Stimulated activated CD4-positive, alpha-beta T cell treated with anti-CD3 and anti-CD28 coated beads, Interleukin-12 subunit alpha, Interleukin-12 subunit beta, amount 100 ng/mL, for 4 hours (primary cell): Measurements from ENCODE around the gene PKNOX2.
"Not testable (repeated sequence)": the region's sequence is repeated elsewhere in the genome, so short reads cannot be mapped to it uniquely, and the experiment has no call there.

Source experiments
- DNase-seq: peaks from one replicate; pipeline ENCODE4 v3.0.0-alpha.2; 2020

PKNOX2 gene

DNA sequence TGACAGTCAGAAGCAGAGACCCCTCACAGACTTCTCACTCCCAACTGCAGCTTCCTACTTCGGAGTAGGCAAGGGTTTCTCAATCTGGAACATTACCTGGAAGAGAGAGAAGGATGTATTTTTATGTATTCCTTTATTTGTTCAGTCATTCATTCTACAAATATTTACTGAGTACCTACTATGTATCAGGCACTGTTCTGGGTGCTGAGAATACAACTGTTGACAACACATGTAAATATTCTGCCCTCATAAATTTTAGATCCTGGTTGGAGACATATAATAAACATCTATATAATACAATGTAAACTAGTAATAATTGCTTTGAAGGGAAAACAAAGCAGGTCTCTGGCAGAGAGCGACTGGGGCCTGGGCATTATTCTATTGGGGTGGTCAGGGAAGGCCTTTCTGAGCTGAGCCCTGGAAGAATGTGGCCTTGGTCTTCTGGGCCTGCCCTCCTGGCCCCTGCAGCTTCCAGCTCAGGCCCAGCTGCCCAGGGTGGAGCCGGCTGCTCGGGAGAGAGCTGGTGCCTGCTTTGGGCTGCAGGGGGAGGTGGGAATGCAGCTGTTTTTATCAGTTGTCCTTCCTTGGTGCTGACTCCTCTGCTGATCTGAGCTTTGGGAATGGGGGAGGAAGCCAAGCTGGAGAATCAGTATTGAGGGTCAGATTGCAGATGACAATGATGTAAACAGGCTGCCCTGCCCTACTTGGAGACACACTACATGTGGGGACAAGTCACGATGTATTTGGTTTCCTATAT lies 46.8 kb downstream of the PKNOX2 start:
- DNase-seq: no peak

DNA sequence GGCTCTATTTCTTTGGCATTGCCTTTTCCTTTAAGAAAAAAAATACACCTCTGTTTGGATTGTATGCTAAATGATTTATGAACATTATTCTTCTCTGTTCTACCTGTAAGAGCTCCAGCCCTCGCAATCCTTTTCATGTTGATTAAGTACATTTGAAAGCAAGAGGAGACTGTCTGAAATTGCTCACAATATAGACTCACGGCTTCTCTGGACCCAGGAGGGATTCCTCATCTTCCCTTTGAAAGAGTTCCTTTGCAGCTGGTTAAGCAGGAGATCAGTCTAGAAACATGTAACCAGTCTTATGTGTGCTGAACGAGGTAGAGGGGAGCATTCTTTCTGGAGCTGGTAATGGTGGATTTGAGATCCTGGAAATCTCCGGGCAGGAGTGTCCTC lies 47.4 kb downstream of the PKNOX2 start:
- no peak for DNase-seq

DNA sequence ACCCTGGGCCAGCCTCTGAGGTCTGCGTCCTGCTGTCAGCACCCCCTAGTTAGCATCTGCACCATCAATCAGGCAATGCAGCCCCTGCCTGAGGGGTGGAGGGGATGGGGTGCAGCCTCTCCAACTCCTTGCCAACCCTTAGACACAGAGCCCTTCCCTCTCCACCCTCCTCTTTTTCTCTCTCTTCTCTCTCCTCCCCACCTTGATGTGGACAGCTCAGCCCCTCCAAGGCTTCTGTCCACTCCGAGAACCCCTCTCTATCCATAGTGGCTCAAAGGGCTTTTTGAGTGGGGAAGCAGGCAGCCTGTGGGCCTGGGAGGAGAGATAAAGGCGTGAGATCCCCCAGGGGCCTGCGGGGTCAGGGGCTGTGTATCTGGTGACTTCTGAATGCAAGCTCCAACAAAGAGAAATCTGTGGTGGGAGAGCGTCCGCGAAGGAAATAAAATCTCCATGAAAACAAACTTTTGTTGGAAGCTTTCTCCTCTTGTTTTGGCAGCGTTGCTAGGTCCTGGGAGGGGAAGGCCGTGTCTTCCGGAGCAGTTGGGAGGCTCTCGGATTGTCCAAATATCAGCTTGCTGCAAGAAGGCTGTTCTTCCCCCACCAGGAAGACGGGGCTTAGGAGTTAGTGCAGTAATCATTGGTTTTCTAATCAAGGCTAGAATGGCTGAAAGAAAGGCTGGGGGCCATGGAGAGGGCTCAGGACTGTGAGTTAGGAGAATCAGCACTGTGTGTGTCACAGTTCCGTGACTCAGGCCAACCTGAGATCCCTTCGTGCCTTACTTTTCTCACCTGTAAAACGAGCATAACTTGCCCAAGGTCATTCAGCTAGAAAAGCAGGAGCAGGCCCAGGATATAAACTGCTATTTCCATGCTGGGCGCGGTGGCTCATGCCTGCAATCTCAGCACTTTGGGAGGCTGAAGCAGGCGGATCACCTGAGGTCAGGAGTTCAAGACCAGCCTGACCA lies 50.3 kb downstream of the PKNOX2 start:
- DNase-seq: no peak

DNA sequence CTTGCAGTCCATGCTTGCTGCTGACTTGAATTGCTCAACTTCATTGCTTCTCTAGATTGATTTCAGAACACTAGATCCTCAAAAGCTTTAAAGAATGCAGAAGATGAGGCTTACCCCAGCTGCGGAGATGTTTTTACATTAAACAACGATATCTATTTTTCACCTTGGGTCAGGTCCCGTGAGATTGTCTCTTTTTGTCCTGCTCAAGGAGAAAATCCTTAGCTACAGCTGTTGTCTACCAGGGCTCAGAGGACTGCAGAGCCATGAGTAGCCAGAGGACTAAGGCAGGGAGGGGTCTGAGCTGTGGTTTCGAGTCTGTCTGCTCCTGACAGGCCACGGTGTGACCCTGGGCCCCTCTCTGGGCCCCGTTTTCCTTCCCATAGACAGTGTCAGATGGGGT lies 51.4 kb downstream of the PKNOX2 start:
- no peak for DNase-seq

DNA sequence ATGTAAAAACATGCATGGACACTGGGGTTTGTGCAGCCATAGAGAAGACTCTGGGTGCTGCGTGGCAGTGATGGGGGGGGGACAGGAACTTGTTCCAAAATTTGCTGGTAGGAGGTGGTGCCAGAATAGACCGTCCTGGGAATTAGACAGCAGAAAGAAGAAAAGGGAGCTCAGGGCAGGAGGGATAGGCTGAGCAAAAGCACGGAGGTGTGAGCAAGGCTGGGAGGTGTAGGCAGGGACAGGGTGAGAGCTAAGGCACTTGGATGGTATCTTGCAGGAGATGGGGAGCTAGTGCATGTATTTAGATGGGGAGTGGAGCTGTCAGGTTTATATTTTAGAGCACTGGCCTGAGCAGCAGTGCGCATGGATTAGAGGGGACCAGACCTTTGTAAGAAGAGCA lies 53.8 kb downstream of the PKNOX2 start:
- DNase-seq: no peak

DNA sequence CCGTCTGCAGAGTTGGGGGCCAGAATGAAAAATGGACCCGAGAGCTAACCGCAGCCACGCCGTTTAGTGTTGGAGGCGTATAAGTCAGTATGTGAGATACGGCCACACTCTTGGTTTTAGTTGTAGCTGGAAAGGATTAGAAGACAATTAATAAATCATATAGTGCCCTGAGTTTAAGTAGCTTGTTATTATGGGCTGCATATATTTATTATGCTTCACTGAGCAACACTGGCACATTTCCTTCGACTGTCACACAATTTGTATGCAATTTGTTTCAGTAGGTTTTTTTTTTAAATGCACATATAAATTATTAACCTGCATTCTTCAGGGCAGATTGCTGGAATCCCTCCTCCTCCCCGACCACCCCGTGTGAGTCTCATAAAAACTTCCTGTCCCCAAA lies 56.9 kb downstream of the PKNOX2 start:
- no peak for DNase-seq

DNA sequence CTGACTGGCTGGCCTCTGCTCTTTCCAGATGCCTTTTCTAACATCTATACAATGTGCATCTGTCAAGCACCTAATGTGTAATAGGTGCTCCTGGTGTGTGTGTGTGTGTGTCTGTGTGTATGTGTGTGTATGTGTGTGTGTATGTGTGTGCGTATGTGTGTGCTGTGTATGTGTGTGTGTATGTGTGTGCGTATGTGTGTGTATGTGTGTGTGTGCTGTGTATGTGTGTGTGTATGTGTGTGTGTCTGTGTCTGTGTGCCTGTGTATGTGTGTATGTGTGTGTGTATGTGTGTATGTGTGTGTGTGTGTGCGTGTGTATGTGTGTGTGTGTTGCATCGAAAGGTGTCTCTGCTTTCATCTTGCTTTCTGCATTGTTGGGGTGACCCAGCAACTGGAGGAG lies 57.9 kb downstream of the PKNOX2 start:
- DNase-seq: no peak

DNA sequence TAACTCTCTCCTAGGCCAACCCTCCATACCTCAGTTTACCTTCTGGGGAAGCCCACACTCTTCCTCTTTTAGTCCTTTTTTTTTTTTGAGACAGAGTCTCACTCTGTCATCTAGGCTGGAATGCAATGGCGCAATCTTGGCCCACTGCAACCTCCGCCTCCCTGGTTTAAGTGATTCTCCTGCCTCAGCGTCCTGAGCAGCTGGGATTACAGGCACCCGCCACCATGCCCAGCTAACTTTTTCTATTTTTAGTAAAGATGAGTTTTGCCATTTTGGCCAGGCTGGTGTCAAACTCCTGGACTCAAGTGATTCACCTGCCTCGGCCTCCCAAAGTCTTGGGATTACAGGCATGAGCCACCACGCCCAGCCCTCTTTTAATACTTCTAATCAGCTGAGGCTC lies 58.6 kb downstream of the PKNOX2 start:
- not testable (repeated sequence) for DNase-seq

DNA sequence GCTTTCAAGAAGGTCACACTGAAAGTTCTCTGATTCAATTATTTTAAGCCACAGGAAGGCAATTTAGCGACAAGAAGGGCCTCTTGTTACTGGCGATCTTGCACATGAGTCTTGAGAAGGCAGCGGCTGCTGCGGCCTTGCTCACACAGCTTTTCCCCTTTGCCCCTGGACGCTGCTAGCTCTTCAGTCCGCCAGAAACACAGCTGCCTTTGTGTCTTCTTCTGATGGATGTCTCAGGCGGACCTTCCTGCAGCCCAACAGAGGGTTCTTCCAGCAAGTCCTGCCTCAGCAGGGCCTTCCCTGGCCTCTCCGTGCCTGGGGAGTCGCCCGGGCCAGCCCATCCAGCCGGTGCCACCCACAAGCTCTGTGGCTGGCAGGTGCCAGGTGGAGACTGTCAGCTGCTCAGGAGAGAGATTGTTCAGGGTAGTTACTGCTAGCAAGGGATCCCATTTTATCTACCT lies 59.4 kb downstream of the PKNOX2 start:
- no peak for DNase-seq

DNA sequence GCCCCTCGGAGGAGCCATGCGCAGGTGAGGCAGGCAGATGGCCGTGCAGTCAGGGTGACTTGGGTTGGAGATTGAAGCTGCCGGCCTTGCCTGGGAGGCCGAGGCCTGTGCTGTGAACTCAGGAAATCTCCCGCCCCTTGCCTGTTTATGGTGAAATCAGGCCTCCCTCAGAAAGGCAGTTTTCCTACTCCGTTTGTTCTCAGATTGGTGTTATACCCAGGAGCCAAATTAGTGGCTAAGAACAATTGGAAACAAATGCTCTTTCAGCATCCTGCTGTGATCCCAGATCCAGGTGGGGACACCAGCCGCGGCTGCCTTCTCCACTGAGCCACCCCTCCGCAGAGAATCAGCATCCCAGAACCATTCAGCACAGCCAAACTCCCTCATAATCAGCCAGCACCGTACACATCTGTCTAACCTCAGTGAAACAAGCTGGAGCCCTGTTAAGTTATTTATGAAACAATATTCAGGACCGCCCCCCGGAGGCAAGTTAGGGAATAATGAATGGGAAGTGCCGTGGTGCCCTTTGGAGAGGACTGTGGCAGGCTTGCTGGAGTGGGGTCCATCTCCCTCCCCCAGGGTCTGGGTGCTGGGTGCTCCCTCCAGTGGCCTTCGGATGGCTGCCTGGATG lies 60.0 kb downstream of the PKNOX2 start:
- DNase-seq: no peak

DNA sequence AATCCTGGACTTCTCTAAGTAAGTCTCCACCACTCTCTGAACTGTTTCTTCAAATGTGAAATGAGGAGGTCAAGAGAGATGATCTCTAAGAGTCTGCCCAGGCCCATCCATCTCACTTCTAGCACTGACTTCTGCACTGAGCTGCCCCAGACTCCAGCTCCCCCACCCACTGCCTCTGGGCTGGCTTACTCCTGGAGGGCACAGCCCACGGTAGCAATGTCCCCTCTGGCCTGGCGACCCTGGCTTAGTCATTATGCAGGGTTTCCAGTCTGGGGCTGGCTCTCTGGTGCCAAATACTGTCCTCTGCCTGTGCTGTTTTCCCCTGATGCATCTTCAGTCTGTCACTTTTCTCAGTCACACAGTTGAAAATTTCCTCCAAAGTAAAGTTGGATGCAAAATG lies 60.9 kb downstream of the PKNOX2 start:
- no peak for DNase-seq

DNA sequence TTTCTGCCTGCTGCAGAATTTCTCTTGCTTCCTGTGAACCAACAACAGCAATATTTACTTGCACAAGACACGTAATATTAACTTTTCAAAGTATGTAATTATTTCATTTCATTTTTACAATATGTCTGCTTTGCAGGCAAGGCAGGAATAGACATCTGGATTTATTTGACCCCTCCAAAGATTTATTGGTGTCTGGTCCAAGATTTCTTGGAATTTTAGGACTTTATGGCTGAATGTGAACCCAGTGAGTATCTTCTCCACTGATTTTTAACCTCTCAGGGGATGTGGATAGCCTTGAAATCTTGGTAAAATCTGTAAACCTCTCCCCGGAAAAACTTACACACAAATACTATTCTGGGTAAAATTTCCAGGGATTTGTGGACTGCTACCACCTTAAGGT lies 61.5 kb downstream of the PKNOX2 start:
- DNase-seq: no peak

DNA sequence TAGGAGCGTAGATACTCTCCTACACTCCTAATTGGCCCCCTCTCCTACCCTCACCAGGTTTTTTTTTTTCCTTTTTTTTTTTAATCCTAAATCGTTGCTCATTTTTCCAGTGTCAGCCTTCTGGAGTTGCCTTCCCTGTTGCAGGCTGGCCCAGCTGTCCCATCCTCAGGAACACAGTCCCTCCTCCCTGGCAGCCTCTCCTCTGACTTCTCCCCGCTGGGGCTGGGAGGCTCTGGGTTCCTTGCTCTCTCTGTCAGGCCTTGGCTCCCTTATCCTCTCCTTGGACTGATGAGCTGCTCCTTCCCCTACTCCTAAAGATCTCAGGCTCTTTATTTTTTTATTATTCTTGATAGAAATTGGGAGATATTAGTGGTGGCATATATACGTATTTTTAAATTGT lies 62.2 kb downstream of the PKNOX2 start:
- DNase-seq: no peak

DNA sequence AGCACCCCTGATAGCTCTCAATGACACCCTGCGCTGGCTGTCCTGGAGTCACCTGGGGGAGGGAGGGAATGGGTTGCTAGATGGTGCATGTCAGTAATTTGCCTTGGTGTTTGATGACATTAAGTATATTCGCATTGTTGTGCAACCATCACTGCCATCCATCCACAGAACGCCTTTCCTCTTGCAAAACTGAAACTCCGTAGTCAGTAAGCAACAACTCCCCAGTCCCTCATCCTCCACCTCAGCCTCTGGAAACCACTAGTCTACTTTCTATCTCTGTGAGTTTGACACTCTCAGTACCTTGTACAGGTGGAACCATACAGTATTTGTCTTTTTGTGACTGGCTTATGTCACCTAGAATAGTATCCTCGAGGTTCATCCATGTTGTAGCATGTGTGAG lies 62.6 kb downstream of the PKNOX2 start:
- DNase-seq: no peak

DNA sequence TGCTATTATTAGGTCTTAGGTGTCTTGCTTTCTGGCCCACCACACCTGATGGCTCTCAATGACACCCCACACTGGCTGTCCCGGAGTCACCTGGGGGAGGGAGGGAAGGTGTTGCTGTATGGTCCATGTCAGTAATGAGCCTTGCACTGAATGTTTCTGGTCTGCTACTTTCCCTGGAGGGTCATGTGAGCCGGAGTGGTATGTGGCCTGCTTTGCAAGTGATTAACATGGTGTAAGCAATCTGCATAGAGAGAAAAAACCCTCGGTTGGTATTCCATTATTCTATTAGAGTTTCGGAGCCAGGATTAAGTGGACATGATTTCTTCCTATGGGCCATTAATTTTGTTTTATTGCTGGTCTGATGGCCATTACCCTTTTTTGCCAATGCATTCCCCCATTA lies 63.9 kb downstream of the PKNOX2 start:
- DNase-seq: no peak

DNA sequence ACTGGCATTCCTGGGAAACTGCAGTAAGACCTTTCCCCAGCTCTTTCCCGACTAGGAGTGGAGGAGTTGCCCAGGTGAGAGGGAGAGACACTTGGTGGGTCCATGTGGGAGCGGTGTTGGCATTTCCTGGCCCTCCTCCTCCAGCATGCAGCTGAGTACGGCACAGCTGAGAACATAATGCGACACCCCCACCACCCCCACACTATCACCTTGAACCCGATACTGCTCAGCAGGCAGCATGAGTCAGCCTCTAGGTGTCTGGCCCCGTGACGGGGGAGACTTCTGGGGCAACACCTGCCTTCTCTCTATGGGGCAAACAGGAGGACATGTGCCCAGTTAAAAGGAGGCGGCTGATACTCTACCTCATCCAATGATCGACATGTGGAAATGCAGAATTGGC lies 64.4 kb downstream of the PKNOX2 start:
- no peak for DNase-seq

DNA sequence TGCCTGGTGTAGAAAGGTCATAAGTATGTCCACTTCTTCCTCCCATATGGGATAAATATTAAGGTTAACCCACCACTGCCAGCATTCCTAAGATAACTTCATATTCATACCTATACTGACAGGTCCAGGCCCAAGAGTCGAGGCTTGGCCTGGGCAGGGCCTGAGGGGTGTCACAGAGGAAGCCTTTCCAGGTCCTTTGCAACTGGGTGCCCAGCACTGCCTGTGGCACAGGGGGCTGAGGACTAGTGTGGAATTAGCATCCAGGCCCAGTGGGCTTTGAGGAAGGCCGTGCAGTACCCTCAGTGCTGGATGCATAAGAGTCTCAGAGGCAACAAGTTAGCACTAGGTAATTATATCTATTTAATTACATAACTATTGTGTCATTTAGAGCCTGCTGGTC lies 65.4 kb downstream of the PKNOX2 start:
- no peak for DNase-seq

DNA sequence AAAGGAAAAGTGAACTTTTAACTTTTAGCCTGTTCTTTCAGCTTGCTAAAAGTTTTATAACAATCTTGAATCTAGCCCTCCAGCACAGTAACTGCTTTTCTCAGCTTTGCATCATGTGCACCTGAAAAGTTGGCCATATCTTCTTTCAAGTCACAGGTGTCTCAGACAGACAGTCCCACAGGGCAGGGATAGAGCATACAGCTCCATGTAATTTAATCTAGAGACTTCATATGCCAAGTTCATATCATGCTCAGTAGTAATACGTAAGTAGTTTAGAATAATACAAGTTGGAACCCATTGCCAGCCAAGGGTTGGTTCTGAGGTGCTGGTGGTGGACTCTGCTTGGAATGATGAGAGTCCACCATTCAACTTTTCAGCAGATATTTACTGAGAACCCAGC lies 68.6 kb downstream of the PKNOX2 start:
- no peak for DNase-seq

DNA sequence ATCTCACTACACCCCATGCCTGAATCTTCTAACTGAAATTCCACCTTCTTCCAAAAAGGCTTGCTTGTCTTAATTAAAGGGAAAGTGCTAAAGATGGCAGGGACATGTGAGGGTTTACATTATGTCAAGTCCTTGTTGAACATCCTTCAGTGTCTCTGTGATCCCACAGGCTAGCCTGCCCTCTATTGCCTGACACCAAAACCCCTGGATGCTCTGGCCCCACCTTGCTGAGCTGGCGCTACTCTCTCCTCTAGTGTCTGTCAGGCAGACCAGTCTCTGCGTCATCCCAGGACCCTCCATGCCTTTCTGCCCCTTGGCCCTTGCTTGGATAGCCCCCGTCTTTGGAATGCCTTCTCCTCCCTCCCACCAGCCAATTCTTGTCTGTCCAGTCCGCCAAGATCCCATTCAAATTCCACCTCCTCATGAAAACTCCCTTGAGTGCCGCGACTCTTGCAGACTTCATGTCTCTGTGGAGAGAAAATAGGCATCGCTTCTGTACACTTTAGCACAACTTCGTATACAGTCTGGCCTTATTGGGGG lies 69.3 kb downstream of the PKNOX2 start:
- DNase-seq: no peak

DNA sequence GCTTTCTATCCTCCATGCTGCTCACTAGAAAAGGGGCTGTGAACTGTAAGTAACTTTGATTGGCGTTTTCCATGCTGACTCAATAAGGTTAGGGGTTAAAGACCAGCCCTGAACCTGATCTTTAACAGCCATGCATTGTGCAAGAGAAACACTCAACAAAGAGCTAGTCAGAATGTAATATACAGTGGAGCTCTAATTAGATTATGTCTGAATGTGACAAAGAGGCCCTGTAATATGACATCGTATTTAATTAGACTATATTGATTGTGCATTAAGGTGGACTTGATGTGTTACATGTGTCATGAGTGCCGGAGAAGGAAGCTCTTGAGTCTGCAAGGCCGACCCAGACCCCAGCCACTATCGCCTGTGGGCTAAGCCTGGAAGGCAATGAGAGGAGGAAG lies 70.5 kb downstream of the PKNOX2 start:
- no peak for DNase-seq

DNA sequence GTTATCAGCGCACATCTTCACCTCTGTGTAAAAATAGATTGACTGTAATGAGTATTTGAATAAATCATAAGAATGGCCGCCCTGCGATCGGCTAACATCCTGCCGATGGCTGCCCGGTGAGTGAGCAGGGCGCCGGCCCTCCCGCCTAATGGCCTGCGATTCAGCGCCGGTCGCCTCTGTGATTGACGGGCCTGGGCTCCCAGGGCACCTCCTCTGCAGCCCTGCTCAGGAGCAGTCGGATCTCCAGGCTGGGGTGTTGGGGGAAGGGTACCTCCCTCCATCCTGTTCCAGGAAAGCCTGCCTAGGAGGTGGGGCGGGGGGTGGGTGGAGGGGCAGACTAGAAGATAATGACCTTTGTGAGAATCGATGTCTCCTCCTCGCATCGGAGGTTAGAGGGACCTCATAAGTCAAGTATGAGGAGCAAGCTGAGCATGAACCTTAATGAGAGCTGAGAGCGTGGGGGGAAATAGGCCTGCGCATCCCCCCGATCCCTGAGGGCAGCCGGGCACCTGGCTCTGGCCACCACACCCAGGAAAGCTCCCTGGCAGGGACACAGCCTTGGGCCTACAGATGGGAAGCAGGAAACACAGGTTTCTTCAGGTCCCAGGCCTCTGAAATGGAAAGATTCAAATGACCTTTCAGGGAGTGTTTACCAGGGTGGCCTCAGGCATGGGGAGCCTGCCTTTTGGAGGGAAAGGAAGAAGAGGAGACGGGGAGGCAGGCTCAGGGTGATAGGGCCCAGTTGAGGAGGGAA lies 71.7 kb downstream of the PKNOX2 start:
- no peak for DNase-seq
